AG04450 (cell line): ENCODE measurements around the gene ARPP19. TPM values are rescaled to one million over a fixed set of nuclear protein-coding genes. Genes with fewer than 3 reads are reported as not detected.

ENCODE experiments used
- CTCF ChIA-PET: fragments of 300-600, 350-600 bp; formaldehyde crosslinking; extraction: SDS; loops from one replicate; lab custom pipeline; 2022; ENCODE audit warnings: antibody characterized with exemption, inconsistent platforms; lab: Charles Lee
- POLR2A ChIA-PET: fragments of 350-600 bp; formaldehyde crosslinking; extraction: SDS; loops from one replicate; lab custom pipeline; 2021; ENCODE audit warnings: antibody characterized with exemption, inconsistent platforms; lab: Yijun Ruan, JAX
- DNase-seq: peaks from one replicate; pipeline ENCODE4 v3.0.0-alpha.2; 2011; ENCODE audit warnings: low read depth, low spot score
- H3K27ac ChIP-seq: one replicate; pipeline ENCODE4 v1.5.1; 2012; ENCODE audit warnings: low read depth, low read length, control low read depth
- H3K27me3 ChIP-seq: one replicate; pipeline ENCODE4 v1.6.0; 2012; ENCODE audit warnings: low read length; ENCODE audit not compliant: control insufficient read depth, insufficient read depth
- H3K4me3 ChIP-seq: 2 replicates; pipeline ENCODE4 v1.5.1; 2011; ENCODE audit warnings: mild to moderate bottlenecking, low read depth, low read length, control low read depth
- H3K9me3 ChIP-seq: 2 replicates; pipeline ENCODE4 v1.5.1; 2012; ENCODE audit warnings: low read length; ENCODE audit not compliant: control insufficient read depth, insufficient read depth
- CTCF ChIP-seq: IDR thresholded peaks from 2 replicates; pipeline ENCODE4 v1.5.1; 2011; ENCODE audit warnings: low read depth, low read length, control low read depth, inconsistent platforms
- polyA plus RNA-seq: library from polyadenylated mRNA; depleted of rRNA; stranded (reverse); fragments of >200 nt; gene quantifications from 2 replicates; pipeline ENCODE4 v1.2.3, GENCODE V29; 2011; rRNA removed

Gene ARPP19
- polyA plus RNA-seq, 1 experiment = 86.3 TPM

GRCh38 chr15:52498706-52499105 is 70.1 kb downstream of the ARPP19 start:
- TF ChIP-seq CTCF = no peak
- DNase-seq = no peak
- no peaks in the 10 kb centered on the region for H3K9me3 ChIP-seq
- ChIA-PET POLR2A (no interaction called here), CTCF (no interaction called here)
- H3K4me3 ChIP-seq = no peak overlapping the region
- no peak overlapping the region for H3K27ac ChIP-seq
- no peaks in the 10 kb centered on the region for H3K27me3 ChIP-seq

Other genes with a start within 250 kb of the ARPP19 start
- 31.4 and 37.2 TPM in 2 replicates for gene MYO5A, start 40.1 kb downstream of the ARPP19 start, polyA plus RNA-seq
- gene ATOSA, start 110.4 kb upstream of the ARPP19 start, polyA plus RNA-seq = 20.9 and 23.9 TPM in 2 replicates
- not detected in 2 replicates for gene ONECUT1, start 221.3 kb upstream of the ARPP19 start, polyA plus RNA-seq